ENCODE measurements around the gene SPP1.
"Not testable (repeated sequence)": the region's sequence is repeated elsewhere in the genome, so short reads cannot be mapped to it uniquely, and the experiment has no call there.

Gene SPP1

GRCh38 chr4:87934157-87934704 lies 41.3 kb upstream of the SPP1 start:
- DNase-seq (ENCODE audit: low spot score): no peak
- TF ChIP-seq, protein P1, sequence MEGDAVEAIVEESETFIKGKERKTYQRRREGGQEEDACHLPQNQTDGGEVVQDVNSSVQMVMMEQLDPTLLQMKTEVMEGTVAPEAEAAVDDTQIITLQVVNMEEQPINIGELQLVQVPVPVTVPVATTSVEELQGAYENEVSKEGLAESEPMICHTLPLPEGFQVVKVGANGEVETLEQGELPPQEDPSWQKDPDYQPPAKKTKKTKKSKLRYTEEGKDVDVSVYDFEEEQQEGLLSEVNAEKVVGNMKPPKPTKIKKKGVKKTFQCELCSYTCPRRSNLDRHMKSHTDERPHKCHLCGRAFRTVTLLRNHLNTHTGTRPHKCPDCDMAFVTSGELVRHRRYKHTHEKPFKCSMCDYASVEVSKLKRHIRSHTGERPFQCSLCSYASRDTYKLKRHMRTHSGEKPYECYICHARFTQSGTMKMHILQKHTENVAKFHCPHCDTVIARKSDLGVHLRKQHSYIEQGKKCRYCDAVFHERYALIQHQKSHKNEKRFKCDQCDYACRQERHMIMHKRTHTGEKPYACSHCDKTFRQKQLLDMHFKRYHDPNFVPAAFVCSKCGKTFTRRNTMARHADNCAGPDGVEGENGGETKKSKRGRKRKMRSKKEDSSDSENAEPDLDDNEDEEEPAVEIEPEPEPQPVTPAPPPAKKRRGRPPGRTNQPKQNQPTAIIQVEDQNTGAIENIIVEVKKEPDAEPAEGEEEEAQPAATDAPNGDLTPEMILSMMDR (IDR thresholded peaks at IDR 0.05; ENCODE audit: extremely low read depth, insufficient read depth, missing control alignments): no peak
- in situ Hi-C loops (cut with MboI; ENCODE audit: low pct_unique_long_range_greater_than_20kb, low sequenced_read_pairs, unreplicated experiment): no loop called here

GRCh38 chr4:87934973-87935372 lies 40.5 kb upstream of the SPP1 start:
- in situ Hi-C loops (cut with MboI; ENCODE audit: low pct_unique_long_range_greater_than_20kb, low sequenced_read_pairs, unreplicated experiment): no loop called here
- TF ChIP-seq, protein P1 (IDR thresholded peaks at IDR 0.05; ENCODE audit: extremely low read depth, insufficient read depth, missing control alignments): no peak
- DNase-seq (ENCODE audit: low spot score): no peak

- in situ Hi-C loops (cut with MboI; ENCODE audit: low pct_unique_long_range_greater_than_20kb, low sequenced_read_pairs, unreplicated experiment); DNase-seq (ENCODE audit: low spot score): not testable (repeated sequence)
Measured at GRCh38 chr4:87935954-87936353, 39.6 kb upstream of the SPP1 start.

- in situ Hi-C loops (cut with MboI; ENCODE audit: low pct_unique_long_range_greater_than_20kb, low sequenced_read_pairs, unreplicated experiment): no loop called here
- TF ChIP-seq, protein P1 (IDR thresholded peaks at IDR 0.05; ENCODE audit: extremely low read depth, insufficient read depth, missing control alignments): no peak
- no peak for DNase-seq (ENCODE audit: low spot score)
Measured at GRCh38 chr4:87937523-87937922, 38.0 kb upstream of the SPP1 start.

DNA sequence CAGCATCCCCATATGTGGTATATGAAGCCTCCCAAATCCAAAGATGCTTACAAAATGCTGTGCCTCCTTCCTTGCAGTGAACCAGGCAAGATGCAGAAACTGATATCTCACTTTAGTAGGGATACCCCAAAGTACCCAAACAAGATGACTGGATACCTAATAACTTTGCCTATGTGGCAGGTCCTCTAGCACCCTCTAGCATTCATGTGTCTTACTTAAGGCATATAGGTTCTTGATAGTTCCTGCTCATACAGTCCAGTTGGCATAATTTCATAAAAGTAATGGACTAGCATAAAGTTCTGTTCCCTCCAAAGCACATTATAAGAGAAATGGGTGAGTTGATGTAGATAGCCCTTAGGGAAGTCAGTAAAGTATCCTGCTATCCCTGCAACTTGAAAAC lies 36.8 kb upstream of the SPP1 start:
- no peak for DNase-seq (ENCODE audit: low spot score)
- TF ChIP-seq, protein P1 (IDR thresholded peaks at IDR 0.05; ENCODE audit: extremely low read depth, insufficient read depth, missing control alignments): no peak
- in situ Hi-C loops (cut with MboI; ENCODE audit: low pct_unique_long_range_greater_than_20kb, low sequenced_read_pairs, unreplicated experiment): no loop called here

- TF ChIP-seq, protein P1 (IDR thresholded peaks at IDR 0.05; ENCODE audit: extremely low read depth, insufficient read depth, missing control alignments): no peak
- DNase-seq (ENCODE audit: low spot score): no peak
- in situ Hi-C loops (cut with MboI; ENCODE audit: low pct_unique_long_range_greater_than_20kb, low sequenced_read_pairs, unreplicated experiment): no loop called here
Measured at GRCh38 chr4:87939978-87940690, 35.4 kb upstream of the SPP1 start.

- in situ Hi-C loops (cut with MboI; ENCODE audit: low pct_unique_long_range_greater_than_20kb, low sequenced_read_pairs, unreplicated experiment); DNase-seq (ENCODE audit: low spot score): not testable (repeated sequence)
Measured at GRCh38 chr4:87940809-87941208, 34.7 kb upstream of the SPP1 start.

Measured in GM13977 (cell line).